Smooth muscle cell of the coronary artery (primary cell): ENCODE measurements around the gene PHPT1. TPM values are rescaled to one million over a fixed set of nuclear protein-coding genes. Genes with fewer than 3 reads are reported as not detected.

ENCODE experiments used
- total RNA-seq: library from RNA; depleted of rRNA; stranded (reverse); fragments of >200 nt; gene quantifications from 2 replicates; pipeline ENCODE4 v1.2.3, GENCODE V29; 2014; ENCODE audit warnings: low replicate concordance

PHPT1 gene
- 229 and 269 TPM in 2 replicates for total RNA-seq

DNA sequence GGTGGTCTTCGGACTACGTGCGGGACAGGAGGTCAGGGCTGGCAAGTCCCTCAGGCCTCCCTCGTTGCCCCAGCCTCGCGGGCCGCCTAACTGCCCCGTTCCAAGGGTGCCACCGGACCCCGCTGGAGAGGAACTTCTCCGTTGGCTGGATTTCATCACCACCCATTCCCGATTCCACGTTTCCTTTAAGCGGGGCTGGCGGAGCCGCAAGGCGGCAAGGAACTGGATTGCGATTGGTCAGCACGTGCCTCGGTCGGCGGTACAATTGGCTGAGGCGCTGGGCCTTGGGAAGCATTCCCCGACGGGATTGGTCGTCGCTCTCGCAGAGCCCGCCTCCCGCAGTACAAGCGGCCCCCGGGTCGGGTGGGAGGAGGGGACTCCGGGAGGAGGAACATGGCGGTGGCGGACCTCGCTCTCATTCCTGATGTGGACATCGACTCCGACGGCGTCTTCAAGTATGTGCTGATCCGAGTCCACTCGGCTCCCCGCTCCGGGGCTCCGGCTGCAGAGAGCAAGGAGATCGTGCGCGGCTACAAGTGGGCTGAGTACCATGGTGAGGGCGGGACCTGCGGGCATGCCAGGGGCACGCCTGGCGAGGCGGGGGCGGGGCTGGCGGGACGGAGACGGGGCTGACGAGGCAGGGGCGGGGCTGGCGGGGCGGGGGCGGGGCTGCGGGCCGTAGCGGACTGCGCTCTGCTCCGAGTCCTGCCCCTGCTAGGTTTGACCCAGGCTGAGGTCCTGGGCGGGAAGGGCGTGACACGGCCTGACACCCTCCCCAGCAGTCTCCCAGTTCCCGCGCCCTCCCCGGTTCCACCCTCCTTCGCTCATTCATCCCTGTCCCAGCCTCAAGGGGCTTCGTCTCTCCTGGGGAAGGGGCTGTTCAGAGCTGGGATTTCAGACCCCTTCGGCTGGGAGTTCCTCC lies at the start of gene PHPT1:
Gene PHPT1 (plus strand): TSS at position 372 of the 922 bp plus-strand sequence. CDS start 22 bp downstream, at position 394.

DNA sequence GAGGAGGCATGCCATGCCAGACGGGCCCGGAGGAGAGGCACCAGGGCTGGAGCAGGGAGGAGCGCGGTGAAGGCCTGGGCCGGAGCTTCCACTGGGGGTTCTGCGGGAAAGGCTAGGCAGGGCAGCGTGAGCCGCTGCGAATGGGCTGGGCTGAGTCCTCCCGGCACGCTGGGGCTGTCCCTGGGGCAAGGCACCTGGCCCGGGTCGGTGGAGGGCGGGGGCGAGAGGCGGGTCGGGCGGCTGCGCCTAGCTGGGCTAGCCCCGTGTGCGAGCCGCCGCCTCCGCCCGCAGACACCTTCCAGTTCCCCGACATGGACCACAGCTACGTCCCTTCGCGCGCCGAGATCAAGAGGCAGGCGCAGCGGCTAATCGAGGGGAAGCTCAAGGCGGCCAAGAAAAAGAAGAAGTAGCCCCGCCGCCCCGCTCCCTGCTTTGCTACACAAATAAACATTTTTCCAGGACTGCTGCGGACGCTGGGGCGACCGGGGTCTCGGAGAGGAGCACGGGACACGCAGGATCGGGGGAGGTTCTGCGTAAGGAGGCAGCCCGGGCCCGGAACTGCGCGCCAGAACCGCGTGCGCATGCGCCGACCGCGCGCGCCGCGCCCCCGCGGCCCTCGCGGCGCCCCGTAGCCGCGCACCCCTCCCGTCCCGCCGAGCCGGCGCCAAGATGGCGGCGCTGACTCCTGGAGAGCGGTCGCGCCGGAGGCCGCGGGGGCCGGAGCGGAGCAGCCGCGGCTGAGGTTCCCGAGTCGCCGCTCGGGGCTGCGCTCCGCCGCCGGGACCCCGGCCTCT lies 41.7 kb upstream of the PHPT1 start, which contains the start of gene RABL6:
Gene RABL6 (plus strand): TSS at position 668 of the 794 bp plus-strand sequence. CDS start 249 bp downstream, outside the sequence.

DNA sequence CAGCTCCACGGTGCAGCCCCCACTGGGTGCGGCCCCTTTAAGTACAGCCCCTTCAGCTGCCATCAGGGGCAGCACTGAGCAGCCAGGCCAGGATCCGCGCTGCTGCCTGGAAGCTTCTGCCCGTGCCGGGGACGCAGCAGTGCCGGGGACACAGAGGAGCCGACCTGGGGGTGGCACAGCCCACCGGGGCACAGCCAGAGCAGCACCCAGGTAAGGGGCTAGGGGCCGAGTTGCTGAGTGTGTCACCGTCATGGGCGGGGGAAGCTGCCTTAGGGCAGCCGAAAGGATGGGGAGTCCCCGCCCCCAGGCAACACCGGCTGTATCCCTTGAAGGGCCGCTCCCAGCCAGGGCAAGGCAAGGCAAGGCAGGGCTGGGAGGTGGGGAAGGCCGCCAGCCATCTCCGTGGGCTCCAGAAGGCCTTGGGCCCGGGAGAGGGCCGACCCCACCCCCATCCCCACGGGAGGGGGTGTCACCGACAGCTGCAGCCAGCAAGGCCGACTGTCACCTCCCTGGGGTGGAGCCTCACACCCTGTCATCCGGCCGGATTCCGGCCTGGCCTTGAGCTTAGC lies 6.7 kb upstream of the PHPT1 start, which contains the start of gene AJM1:
Gene AJM1 (plus strand): TSS at position 99 of the 569 bp plus-strand sequence. CDS start 1,937 bp downstream, outside the sequence.

DNA sequence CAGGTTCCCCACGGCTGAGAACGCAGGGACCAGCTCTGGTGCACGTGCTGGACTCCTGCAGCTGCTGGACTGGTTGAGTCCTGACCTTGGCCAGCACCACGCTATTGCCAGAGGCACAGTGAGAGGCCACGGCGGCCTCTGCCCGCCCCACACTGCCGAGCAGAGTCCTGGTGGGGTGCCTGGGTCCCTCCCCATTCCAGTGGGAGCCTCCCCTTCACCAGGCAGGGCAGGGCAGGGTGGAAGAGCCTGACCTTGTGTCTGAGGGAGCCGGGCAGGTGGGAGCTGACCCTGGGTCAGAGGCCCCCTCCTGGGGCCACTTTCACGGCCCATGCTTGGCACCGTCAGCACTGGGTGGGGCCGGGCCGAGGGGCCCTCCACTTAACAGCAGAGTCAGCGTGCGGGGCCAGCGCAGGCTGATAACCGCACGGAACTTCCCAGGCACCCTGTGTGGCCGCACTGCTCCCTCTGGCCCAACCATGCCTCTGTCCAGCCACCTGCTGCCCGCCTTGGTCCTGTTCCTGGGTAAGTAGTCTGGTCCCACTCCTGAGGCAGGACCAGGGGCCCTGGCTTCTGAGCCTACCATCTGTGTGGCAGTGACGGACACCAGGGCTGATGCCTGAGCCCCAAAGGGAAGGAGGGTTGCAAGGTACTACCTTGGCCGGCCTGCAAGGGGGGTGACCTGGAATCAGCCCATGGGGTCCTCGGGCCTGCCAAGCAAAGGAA lies 2.9 kb downstream of the PHPT1 start, which contains the start of gene MAMDC4:
Gene MAMDC4 (plus strand): TSS at position 406 of the 723 bp plus-strand sequence. CDS start 71 bp downstream, at position 477.

DNA sequence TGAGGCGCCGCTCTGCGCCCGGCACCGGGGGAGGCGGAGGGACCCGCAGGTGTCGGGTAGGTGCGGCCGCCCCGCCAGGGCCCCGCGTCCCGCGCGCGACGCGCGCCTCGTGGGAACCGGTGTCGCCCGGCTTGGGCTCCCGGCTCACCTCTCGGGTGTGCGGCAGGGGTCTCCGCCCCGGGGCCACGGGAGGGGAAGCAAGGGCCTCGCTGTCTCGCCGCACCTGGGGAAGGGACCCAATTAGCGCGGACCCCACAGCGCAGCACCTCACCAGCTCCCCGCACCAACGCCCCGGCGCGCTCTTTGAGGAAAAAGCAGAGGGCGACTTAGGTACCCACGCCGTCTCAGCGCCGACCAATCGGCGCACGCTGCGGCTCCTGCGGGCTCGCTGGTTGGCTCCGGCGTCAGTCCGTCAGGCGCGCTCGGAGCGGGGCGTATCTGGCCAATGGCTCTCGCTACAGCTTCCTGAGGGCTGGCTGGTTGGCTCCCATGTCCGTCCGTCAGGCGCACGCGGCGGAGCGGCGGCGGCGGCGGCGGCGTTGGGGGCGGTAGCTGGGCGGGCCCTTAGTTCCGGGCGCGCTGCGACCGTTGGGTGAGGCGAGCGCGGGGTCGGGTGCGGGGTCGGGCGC lies 36.9 kb downstream of the PHPT1 start, which contains the start of gene TRAF2:
Gene TRAF2 (plus strand): TSS at position 567 of the 629 bp plus-strand sequence. CDS start 12,225 bp downstream, outside the sequence.

Other genes starting within 250 kb of the PHPT1 start
- 16.5 and 38.5 TPM in 2 replicates for gene EGFL7, start 186.5 kb upstream of the PHPT1 start, total RNA-seq
- gene AGPAT2, start 162.0 kb upstream of the PHPT1 start, total RNA-seq = 32.1 and 44.6 TPM in 2 replicates
- 1.1 and 16.6 TPM in 2 replicates for gene DIPK1B, start 136.8 kb upstream of the PHPT1 start, total RNA-seq
- not detected in 2 replicates for gene LCN10, start 106.5 kb upstream of the PHPT1 start, total RNA-seq
- gene LCN6, start 100.9 kb upstream of the PHPT1 start, total RNA-seq = not detected in 2 replicates
- not detected in 2 replicates for gene LCN8, start 91.2 kb upstream of the PHPT1 start, total RNA-seq
- gene LCN15, start 84.9 kb upstream of the PHPT1 start, total RNA-seq = not detected in 2 replicates
- gene TMEM141, start 58.1 kb upstream of the PHPT1 start, total RNA-seq = 36.9 and 88.0 TPM in 2 replicates
- 0.30 and 2.2 TPM in 2 replicates for gene CCDC183, start 53.1 kb upstream of the PHPT1 start, total RNA-seq
- 45.7 and 60.1 TPM in 2 replicates for gene RABL6, start 41.5 kb upstream of the PHPT1 start, total RNA-seq
- 0.90 and 1.6 TPM in 2 replicates for gene AJM1, start 6.9 kb upstream of the PHPT1 start, total RNA-seq
- 0.59 and 0.75 TPM in 2 replicates for gene MAMDC4, start 2.9 kb downstream of the PHPT1 start, total RNA-seq
- 483 and 575 TPM in 2 replicates for gene EDF1, start 16.9 kb downstream of the PHPT1 start, total RNA-seq
- gene TRAF2, start 37.1 kb downstream of the PHPT1 start, total RNA-seq = 6.7 and 9.3 TPM in 2 replicates
- 139 and 223 TPM in 2 replicates for gene FBXW5, start 95.3 kb downstream of the PHPT1 start, total RNA-seq
- gene C8G, start 95.8 kb downstream of the PHPT1 start, total RNA-seq = not detected in 2 replicates
- gene LCN12, start 102.9 kb downstream of the PHPT1 start, total RNA-seq = not detected in 2 replicates
- 1.1 and 33.0 TPM in 2 replicates for gene PTGDS, start 128.1 kb downstream of the PHPT1 start, total RNA-seq
- 0.15 and 6.1 TPM in 2 replicates for gene LCNL1, start 133.6 kb downstream of the PHPT1 start, total RNA-seq
- 4.6 and 11.6 TPM in 2 replicates for gene PAXX, start 143.0 kb downstream of the PHPT1 start, total RNA-seq
- gene CLIC3, start 147.2 kb downstream of the PHPT1 start, total RNA-seq = 1.3 and 4.6 TPM in 2 replicates
- 13.4 and 39.3 TPM in 2 replicates for gene ABCA2, start 178.8 kb downstream of the PHPT1 start, total RNA-seq
- gene FUT7, start 182.7 kb downstream of the PHPT1 start, total RNA-seq = not detected in 2 replicates
- gene NPDC1, start 196.8 kb downstream of the PHPT1 start, total RNA-seq = 9.5 and 11.6 TPM in 2 replicates
- not detected in 2 replicates for gene ENTPD2, start 204.7 kb downstream of the PHPT1 start, total RNA-seq
- gene SAPCD2, start 221.1 kb downstream of the PHPT1 start, total RNA-seq = under 0.01 and 2.2 TPM in 2 replicates
- gene UAP1L1, start 228.1 kb downstream of the PHPT1 start, total RNA-seq = 12.3 and 12.9 TPM in 2 replicates
- 69.0 and 76.6 TPM in 2 replicates for gene MAN1B1, start 237.6 kb downstream of the PHPT1 start, total RNA-seq